Stimulated activated CD4-positive, alpha-beta T cell treated with anti-CD3 and anti-CD28 coated beads, Interleukin-4, amount 100 ng/mL, for 4 hours (primary cell): ENCODE data around the gene NBPF11.
"Not testable (repeated sequence)": the region's sequence is repeated elsewhere in the genome, so short reads cannot be mapped to it uniquely, and the experiment has no call there.

Source experiments
- DNase-seq, 2 experiments: peaks; one replicate each; pipeline ENCODE4 v3.0.0-alpha.2; 2020

Gene NBPF11

GRCh38 chr1:148151911-148152656, at the start of gene NBPF11:
TSS of gene NBPF11 (minus strand) at chr1:148152281. CDS start at chr1:148127003, 25,278 bp downstream.
- DNase-seq, result peak; percentile 77 to 80

- DNase-seq, result not testable (repeated sequence)
These were observed 45.3 kb upstream of the NBPF11 start for GRCh38 chr1:148197396-148197795.

- DNase-seq, result not testable (repeated sequence)
These were observed 44.9 kb upstream of the NBPF11 start for GRCh38 chr1:148196949-148197348.

GRCh38 chr1:148195115-148195514, 43.0 kb upstream of the NBPF11 start:
- not testable (repeated sequence) for DNase-seq

- not testable (repeated sequence) for DNase-seq
These were observed 36.7 kb upstream of the NBPF11 start for GRCh38 chr1:148188768-148189167.

- not testable (repeated sequence) for DNase-seq
These were observed 26.6 kb upstream of the NBPF11 start for GRCh38 chr1:148178682-148179081.

- DNase-seq, result not testable (repeated sequence)
These were observed 23.3 kb upstream of the NBPF11 start for GRCh38 chr1:148175414-148175813.

- DNase-seq, result not testable (repeated sequence)
These were observed 19.9 kb upstream of the NBPF11 start for GRCh38 chr1:148171995-148172394.

- no peak for DNase-seq
These were observed 14.7 kb upstream of the NBPF11 start for GRCh38 chr1:148166558-148167492.

GRCh38 chr1:148162363-148162762, 10.3 kb upstream of the NBPF11 start:
- DNase-seq, result no peak

GRCh38 chr1:148161053-148161901, 9.2 kb upstream of the NBPF11 start:
- no peak for DNase-seq

- no peak for DNase-seq
These were observed 8.4 kb upstream of the NBPF11 start for GRCh38 chr1:148160343-148161052.

- no peak for DNase-seq
These were observed 7.9 kb upstream of the NBPF11 start for GRCh38 chr1:148160048-148160342.

GRCh38 chr1:148158341-148159003, 6.4 kb upstream of the NBPF11 start:
- no peak for DNase-seq

- not testable (repeated sequence) for DNase-seq
These were observed 5.7 kb upstream of the NBPF11 start for GRCh38 chr1:148157803-148158202.

GRCh38 chr1:148155494-148156275, 3.6 kb upstream of the NBPF11 start:
- not testable (repeated sequence) for DNase-seq

- not testable (repeated sequence) for DNase-seq
These were observed 714 bp upstream of the NBPF11 start for GRCh38 chr1:148152795-148153194.

GRCh38 chr1:148151371-148151819, 686 bp downstream of the NBPF11 start:
- peak in 1 of 2 experiments; percentile 13 for DNase-seq

- DNase-seq, result not testable (repeated sequence)
These were observed 1.1 kb downstream of the NBPF11 start for GRCh38 chr1:148150945-148151344.

GRCh38 chr1:148150014-148150413, 2.1 kb downstream of the NBPF11 start:
- not testable (repeated sequence) for DNase-seq
